Fibroblast of skin of left quadriceps (primary cell): ENCODE measurements around the gene TOPORS.

Source experiments
- DNase-seq, 2 experiments: peaks; one replicate each; pipeline ENCODE4 v3.0.0-alpha.2; 2013; ENCODE audit warnings: low read depth in 2 of 2

TOPORS gene

GRCh38 chr9:32503008-32503407 is 49.4 kb downstream of the TOPORS start:
- no peak for DNase-seq

- DNase-seq: no peak
These were observed 49.9 kb downstream of the TOPORS start for GRCh38 chr9:32502464-32502863.

GRCh38 chr9:32501868-32502267 is 50.5 kb downstream of the TOPORS start:
- no peak for DNase-seq

GRCh38 chr9:32500768-32501167 is 51.6 kb downstream of the TOPORS start:
- DNase-seq: no peak

- DNase-seq: no peak
These were observed 54.5 kb downstream of the TOPORS start for GRCh38 chr9:32497921-32498320.

GRCh38 chr9:32490601-32491000 is 61.8 kb downstream of the TOPORS start:
- no peak for DNase-seq
